HFFc6 (cell line): ENCODE results near the gene TMCO4. TPM values are rescaled to one million over a fixed set of nuclear protein-coding genes. Genes with fewer than 3 reads are reported as not detected.

Experiments
- DNase-seq: peaks from one replicate; pipeline ENCODE4 v3.0.0-alpha.2; 2018
- H3K27ac Mint-ChIP-seq: 2 replicates; pipeline ENCODE4 v1.8.0; 2020; ENCODE audit warnings: mild to moderate bottlenecking, mixed read lengths
- H3K27me3 Mint-ChIP-seq: 2 replicates; pipeline ENCODE4 v1.8.0; 2021; ENCODE audit warnings: mild to moderate bottlenecking, moderate library complexity, mixed read lengths; ENCODE audit not compliant: insufficient read depth
- H3K36me3 Mint-ChIP-seq: 2 replicates; pipeline ENCODE4 v1.8.0; 2021; ENCODE audit warnings: low read depth, mixed read lengths
- H3K4me1 Mint-ChIP-seq: 2 replicates; pipeline ENCODE4 v1.8.0; 2020; ENCODE audit warnings: low read depth, mixed read lengths
- H3K4me3 Mint-ChIP-seq: 2 replicates; pipeline ENCODE4 v1.8.0; 2020; ENCODE audit warnings: mild to moderate bottlenecking, moderate library complexity, mixed read lengths
- H3K9me3 Mint-ChIP-seq: 2 replicates; pipeline ENCODE4 v1.8.0; 2020; ENCODE audit warnings: mild to moderate bottlenecking, mixed read lengths
- CTCF ChIP-seq: fragments of 200-600 bp; sonication (generic); IDR thresholded peaks from 2 replicates; pipeline ENCODE4 v1.5.0; 2021; ENCODE audit warnings: antibody characterized with exemption, mild to moderate bottlenecking
- total RNA-seq, 6 experiments: library from RNA; stranded (reverse); fragmentation: NEBNext Ultra II Directional; extraction: Animal tissue kit (Norgen Biotek cat#: 25700); gene quantifications; 2 replicates in 1 of 6; 3 replicates in 5 of 6; pipeline ENCODE4 v1.2.3, GENCODE V29; 2021

The TMCO4 gene
- total RNA-seq, 6 experiments from 2014 or later, result 17.4 to 30.6 (median 27.8) TPM

DNA sequence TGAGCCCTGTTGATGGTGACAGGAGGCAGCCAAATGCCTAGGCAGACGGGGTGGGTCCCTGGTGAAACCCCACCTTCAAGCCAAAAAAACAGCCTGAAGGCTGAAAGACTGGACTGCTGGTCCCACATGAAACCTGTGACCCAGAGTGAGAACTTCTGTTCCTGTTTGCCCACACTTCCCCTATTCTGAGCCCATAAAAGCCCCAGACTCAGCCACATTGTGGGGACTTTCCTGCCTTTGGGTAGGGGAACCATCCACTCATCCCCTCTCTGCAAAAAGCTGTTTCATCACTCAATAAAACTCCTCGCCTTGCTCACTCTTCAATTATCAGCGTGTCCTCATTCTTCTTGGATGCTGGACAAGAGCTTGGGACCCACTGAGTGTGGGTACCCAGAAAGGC is 109.9 kb downstream of the TMCO4 start:
- TF ChIP-seq CTCF, result no peak
- no peak for DNase-seq
- H3K9me3 Mint-ChIP-seq, result peaks cover 4% of the 10 kb centered on the region; the same call in 1 of the 2 replicates
- H3K36me3 Mint-ChIP-seq, result peaks cover 34% of the 10 kb centered on the region
- H3K4me1 Mint-ChIP-seq, result no peaks in the 10 kb centered on the region
- no peak overlapping the region for H3K4me3 Mint-ChIP-seq
- no peak overlapping the region for H3K27ac Mint-ChIP-seq
- H3K27me3 Mint-ChIP-seq, result peaks cover 3% of the 10 kb centered on the region; the same call in 1 of the 2 replicates

DNA sequence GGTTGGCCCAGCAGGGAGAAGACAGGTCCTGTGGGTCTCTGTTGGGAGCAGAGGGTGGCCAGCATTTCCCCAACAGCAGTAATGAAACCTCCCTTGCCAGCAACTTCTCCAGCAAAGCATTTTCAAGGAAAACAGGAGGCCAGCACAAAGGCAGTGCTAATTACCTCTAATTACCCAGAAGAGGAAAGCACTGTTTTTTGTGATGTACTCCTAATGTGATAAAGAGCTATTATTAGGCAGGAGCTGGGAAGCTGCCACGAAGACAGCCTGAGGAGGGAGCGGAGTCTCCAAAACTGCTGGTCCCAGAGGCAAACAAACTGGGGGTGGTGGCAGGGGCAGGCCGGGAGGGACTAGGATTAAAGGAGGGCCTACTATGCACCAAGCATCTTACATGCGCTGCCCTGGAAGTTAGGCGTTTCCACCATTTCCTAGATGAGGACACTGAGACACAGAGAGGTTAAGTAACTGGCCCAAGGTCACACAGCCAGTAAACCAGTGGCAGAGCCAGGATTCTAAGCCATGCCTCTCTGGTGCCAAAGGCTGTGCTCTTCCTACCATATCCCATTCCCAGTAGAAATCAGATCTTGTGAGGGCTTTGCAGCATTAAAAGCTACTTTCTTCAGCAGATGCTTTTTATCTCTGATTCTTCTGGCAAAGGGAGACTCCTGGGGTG is 110.5 kb downstream of the TMCO4 start:
- H3K36me3 Mint-ChIP-seq, result peaks cover 34% of the 10 kb centered on the region
- TF ChIP-seq CTCF, result no peak
- H3K4me3 Mint-ChIP-seq, result no peak overlapping the region
- DNase-seq, result no peak
- no peaks in the 10 kb centered on the region for H3K4me1 Mint-ChIP-seq
- no peak overlapping the region for H3K27ac Mint-ChIP-seq
- H3K9me3 Mint-ChIP-seq, result peaks cover 4% of the 10 kb centered on the region; the same call in 1 of the 2 replicates
- H3K27me3 Mint-ChIP-seq, result peaks cover 6% of the 10 kb centered on the region; the same call in 1 of the 2 replicates

- no peaks in the 10 kb centered on the region for H3K4me1 Mint-ChIP-seq
- peaks cover 34% of the 10 kb centered on the region for H3K36me3 Mint-ChIP-seq
- no peak overlapping the region for H3K27ac Mint-ChIP-seq
- peaks cover 4% of the 10 kb centered on the region; the same call in 1 of the 2 replicates for H3K9me3 Mint-ChIP-seq
- H3K27me3 Mint-ChIP-seq, result peaks cover 6% of the 10 kb centered on the region; the same call in 1 of the 2 replicates
- no peak overlapping the region for H3K4me3 Mint-ChIP-seq
- DNase-seq, result no peak
- TF ChIP-seq CTCF, result no peak
Measured at GRCh38 chr1:19688041-19688842, 111.5 kb downstream of the TMCO4 start.

- H3K9me3 Mint-ChIP-seq, result peaks cover 4% of the 10 kb centered on the region; the same call in 1 of the 2 replicates
- no peak overlapping the region for H3K27ac Mint-ChIP-seq
- peaks cover 6% of the 10 kb centered on the region; the same call in 1 of the 2 replicates for H3K27me3 Mint-ChIP-seq
- peaks cover 3% of the 10 kb centered on the region for H3K4me1 Mint-ChIP-seq
- TF ChIP-seq CTCF, result no peak
- no peak overlapping the region for H3K4me3 Mint-ChIP-seq
- no peak for DNase-seq
- peaks cover 34% of the 10 kb centered on the region for H3K36me3 Mint-ChIP-seq
Measured at GRCh38 chr1:19687414-19687813, 112.3 kb downstream of the TMCO4 start.

DNA sequence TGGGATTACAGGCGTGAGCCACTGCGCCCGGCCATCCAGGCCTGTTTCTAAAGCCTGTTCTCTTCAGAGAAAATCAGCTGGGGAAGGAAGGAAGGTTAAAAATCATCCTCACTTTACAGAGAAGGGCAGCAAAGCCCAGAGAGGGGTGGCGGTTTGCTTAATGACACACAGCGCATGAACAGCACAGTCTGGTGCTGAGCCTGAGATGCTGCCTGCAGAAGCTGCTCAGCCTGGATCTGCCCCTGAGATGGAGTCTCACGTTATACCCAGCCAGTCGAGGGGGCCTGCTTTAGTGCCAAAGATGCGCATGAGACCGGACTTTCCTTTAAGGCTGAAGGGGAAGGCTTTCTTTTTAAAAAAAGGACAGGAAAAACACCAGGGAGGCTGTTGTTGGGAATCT is 113.7 kb downstream of the TMCO4 start:
- no peak for TF ChIP-seq CTCF
- no peak overlapping the region for H3K27ac Mint-ChIP-seq
- peaks cover 22% of the 10 kb centered on the region for H3K36me3 Mint-ChIP-seq
- no peak overlapping the region for H3K4me3 Mint-ChIP-seq
- peaks cover 10% of the 10 kb centered on the region for H3K4me1 Mint-ChIP-seq
- peaks cover 4% of the 10 kb centered on the region; the same call in 1 of the 2 replicates for H3K9me3 Mint-ChIP-seq
- DNase-seq, result no peak
- peaks cover 3% of the 10 kb centered on the region; the same call in 1 of the 2 replicates for H3K27me3 Mint-ChIP-seq
